ENCODE measurements around the gene CDON.

The CDON gene

GRCh38 chr11:126084608-126084912, 21.9 kb upstream of the CDON start:
- DNase-seq (ENCODE audit: extremely low read depth in 1 of 2, low read depth in 1 of 2): no peak

DNA sequence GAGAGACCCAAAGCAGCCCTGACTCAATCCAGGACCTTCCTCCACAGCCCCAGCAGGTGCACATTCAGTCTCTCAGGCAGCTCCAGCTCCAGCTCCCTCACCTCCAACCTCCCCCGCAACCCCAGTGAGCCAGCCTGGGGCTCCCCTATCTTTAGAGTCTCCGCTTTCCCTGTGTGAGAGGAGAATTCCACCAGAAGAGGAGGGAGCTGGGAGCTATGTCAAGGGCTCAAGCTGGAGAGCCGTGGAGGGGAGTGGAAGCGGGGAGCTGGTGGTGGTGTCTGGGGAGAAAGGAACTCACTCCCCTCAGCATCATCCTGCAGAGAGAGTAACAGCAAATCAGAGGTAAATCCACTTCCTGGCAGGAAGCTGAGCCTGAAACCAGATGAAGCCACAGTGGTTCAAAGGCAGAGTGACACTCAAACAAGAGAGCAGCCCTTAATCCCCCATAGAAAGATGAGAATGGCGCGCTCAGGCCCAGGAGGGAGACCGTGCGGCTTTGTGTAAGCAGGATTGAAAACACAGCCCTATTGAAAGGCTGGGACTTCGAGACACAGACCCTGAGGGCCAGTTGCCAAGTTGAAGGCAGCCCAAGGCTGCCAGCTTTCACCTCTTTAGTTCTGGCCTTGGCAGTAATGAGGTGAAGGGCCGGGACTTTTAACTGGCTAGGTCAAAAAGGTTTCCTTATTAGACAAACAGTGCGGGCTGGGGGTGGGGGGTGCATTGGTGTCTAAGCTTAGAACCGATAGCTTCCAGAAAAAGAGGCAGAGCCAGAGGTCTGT, 21.4 kb upstream of the CDON start:
- DNase-seq (ENCODE audit: extremely low read depth in 1 of 2, low read depth in 1 of 2): peak in 1 of 2 donors; percentile 19

DNA sequence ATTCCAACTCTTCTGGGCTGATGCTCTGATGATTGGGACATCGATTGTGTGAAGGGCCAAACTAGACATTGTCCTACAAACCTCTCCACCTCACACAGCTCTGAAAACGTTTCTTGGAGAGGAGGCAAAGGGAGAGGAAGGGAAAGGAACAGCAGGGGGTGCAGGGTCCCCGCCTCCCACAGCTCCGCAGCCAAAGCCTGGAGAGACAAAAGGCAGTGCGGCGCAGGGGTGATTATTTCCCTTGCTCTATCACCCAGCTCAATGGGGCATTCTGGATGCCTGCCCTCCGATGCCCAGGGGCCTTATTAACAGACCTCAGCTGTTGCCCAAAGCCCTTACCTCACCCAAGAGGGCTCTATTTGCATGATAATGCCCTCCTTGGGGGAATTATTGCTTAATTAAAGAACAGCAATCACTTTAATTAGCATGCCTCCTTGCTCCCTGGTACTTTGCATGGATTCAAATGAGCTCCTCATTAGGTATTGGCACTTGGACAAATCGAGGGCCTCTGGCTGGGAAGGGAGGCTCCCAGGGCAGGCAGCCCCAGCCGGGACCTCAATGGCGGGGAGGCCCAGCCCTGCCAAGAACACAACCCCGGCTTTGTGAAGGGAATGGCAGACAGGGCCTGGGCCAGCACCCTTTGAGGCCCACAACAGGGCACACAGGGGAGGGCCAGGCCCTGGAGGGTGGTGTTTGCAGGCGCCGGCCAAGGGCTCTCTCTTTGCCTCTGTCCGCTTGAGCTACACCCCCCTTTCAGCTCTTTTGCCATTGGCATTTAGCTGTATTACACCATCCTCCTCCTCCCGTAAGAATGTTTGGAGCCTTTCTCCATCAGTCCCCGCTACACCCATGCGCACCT, 19.8 kb upstream of the CDON start:
- DNase-seq (ENCODE audit: extremely low read depth in 1 of 2, low read depth in 1 of 2): no peak

GRCh38 chr11:126081915-126082250, 19.2 kb upstream of the CDON start:
- DNase-seq (ENCODE audit: extremely low read depth in 1 of 2, low read depth in 1 of 2): no peak

DNA sequence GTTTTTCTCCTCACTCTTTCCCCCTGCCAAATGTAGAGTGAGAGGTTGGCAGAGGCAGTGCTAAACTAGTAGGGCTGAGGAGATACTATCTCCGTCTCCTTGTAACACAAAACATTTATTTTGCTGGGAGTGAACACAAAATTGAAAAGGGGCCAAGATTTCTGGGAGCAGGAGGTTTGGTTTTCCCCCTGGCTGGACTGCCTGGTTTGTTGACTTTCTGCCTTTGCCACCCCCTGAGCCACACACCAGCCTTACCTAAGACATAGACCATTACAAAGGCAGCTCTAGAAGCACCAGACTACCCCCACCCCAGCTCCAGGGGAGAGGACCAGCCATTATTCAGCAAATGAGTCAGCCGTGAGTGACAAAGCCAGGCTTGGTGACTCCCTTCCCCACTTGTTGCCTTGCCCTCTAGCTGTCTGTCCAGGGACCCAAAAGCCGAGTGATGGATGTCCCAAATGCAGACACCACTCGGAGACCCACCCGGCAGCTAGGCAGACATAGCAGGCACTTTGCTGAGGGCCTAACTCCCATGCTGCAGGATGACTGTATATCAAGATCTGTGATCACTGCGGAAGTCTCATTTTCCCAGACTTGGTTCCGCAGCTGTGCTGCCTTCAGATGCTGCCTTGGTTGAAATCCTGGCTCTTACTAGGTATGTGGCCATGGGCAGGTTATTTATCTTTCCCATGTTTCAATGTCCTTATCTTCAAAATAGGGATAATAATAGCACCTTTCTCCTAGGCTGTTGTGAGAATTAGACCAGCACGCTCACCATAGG, 17.7 kb upstream of the CDON start:
- DNase-seq (ENCODE audit: extremely low read depth in 1 of 2, low read depth in 1 of 2): no peak

DNA sequence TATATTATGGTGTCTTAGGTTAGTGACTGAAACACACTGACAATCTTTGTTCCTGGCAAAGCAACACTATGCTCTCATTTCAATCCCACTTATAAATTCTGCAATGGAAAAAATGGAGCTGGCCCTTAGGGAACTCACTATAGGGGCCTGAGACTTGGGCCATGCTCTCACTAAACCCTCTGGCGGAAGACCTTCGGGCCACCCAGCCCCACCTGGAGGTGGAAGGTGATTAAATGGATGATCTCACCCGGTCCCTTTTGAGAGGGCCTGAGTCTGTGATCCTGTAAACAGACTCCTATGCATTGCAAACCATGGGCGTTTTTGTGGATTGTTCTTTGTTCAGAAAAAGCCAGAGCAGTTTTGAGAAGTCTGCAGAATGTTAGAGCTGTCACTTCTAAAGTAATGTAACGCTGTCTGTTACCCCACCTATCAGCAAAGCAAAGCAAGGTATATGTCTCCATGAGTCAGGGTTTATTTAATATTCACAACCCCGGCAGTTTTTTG, 17.0 kb upstream of the CDON start:
- DNase-seq (ENCODE audit: extremely low read depth in 1 of 2, low read depth in 1 of 2): no peak

- DNase-seq (ENCODE audit: extremely low read depth in 1 of 2, low read depth in 1 of 2): no peak
Measured at GRCh38 chr11:126076641-126077040, 14.0 kb upstream of the CDON start.

DNA sequence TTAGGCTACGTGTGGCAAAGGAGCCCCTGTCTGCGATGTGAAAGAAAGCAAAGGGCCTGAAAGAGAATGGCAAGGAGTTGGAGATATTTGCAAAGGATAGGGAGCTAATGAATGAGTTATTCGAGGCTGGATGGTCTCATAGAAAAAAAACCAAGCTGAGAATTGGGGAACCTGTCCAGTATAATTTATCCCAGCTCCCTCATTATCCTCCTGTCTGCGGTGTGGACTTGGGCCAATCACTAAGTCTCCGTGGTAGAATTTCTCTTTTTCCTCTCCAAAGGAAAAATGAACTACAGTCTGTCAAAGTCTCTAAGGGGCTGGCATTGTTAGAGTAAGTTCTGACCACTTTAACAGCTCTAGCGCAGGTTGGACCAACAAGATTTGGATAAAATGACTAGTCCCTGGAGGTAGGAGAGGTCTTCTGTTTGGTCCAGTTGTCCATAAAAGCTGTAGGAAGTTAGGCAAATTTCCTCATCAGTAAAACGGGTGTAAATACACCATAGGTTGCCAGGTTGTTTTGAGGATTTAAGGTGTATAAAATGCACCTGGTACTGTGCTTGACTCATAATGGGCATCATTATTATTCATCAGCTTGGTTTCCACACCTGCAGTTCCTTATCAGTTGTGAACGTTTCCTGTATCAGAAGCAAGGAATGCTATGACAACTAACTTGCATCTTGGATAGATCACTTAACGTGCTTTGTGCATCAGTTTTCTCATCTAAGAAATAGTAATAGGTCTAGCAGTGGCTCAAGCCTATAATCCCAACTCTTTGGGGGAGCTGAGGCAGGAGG, 10.3 kb upstream of the CDON start:
- no peak for DNase-seq (ENCODE audit: extremely low read depth in 1 of 2, low read depth in 1 of 2)

DNA sequence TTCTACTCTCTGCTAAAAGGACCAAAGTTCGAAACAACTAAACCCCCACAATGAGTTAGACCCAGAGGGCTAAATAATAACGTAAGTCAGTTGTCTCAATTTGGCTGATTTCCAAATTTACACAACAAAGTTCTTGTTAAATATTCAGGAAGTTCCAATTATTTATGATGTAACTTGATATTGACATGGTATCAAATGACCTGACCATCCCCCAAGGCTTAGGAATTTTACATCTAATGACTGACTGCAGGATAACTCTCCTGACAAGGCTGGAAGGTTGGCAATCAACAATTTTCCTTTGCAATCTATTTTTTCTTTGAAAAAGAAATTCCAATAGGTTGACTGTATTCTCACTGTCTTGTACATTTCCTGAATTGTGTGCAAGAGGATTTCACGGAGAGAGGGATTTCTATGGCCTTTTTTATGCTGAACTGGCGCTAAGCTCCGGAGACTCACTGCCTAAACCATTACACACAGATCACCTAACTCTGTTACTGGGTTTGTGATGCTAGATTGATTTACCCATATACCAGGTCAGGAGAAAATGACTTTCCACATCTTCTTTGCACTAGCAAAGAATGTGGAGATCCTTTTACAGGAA, 9.6 kb upstream of the CDON start:
- DNase-seq (ENCODE audit: extremely low read depth in 1 of 2, low read depth in 1 of 2): no peak

DNA sequence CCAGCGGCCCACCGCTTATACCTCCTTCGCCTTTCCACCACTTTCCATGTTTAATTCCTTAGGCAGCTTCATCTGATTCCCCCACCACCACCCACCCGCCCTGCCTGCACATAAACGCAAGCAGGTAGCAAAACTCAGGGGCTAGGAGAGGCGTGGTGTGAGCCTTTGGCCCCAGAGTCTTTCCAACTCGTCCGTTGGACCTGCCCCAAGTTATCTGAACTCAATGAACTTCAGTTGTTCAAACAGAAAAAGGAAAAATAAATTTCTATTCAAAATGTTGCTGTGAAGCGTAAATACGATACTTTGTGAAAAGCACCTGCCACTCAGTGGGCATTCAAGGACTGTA, 814 bp upstream of the CDON start:
- no peak for DNase-seq (ENCODE audit: extremely low read depth in 1 of 2, low read depth in 1 of 2)

GRCh38 chr11:126061707-126062678, 673 bp downstream of the CDON start:
- peak in 1 of 2 donors; percentile 11 for DNase-seq (ENCODE audit: extremely low read depth in 1 of 2, low read depth in 1 of 2)

GRCh38 chr11:126060757-126061171, 1.9 kb downstream of the CDON start:
- no peak for DNase-seq (ENCODE audit: extremely low read depth in 1 of 2, low read depth in 1 of 2)

- DNase-seq (ENCODE audit: extremely low read depth in 1 of 2, low read depth in 1 of 2): no peak
Measured at GRCh38 chr11:126059238-126059781, 3.4 kb downstream of the CDON start.

GRCh38 chr11:126058105-126058874, 4.4 kb downstream of the CDON start:
- no peak for DNase-seq (ENCODE audit: extremely low read depth in 1 of 2, low read depth in 1 of 2)

GRCh38 chr11:126054882-126055281, 7.8 kb downstream of the CDON start:
- DNase-seq (ENCODE audit: extremely low read depth in 1 of 2, low read depth in 1 of 2): no peak

- no peak for DNase-seq (ENCODE audit: extremely low read depth in 1 of 2, low read depth in 1 of 2)
Measured at GRCh38 chr11:126054408-126054807, 8.3 kb downstream of the CDON start.

- no peak for DNase-seq (ENCODE audit: extremely low read depth in 1 of 2, low read depth in 1 of 2)
Measured at GRCh38 chr11:126053415-126054286, 9.0 kb downstream of the CDON start.

Data from stimulated activated CD8-positive, alpha-beta memory T cell treated with anti-CD3 and anti-CD28 coated beads, Interleukin-7, amount 100 ng/mL, for 48 hours (primary cell).